HCT116 (cell line): Measurements from ENCODE around the gene WDR5. TPM values are rescaled to one million over a fixed set of nuclear protein-coding genes. Genes with fewer than 3 reads are reported as not detected.

Experiments
- ATAC-seq: fragments of 200-7000 bp; cut with Tn5 transposase; 2 replicates; pipeline ENCODE4 v1.9.1; 2020; ENCODE audit warnings: mild to moderate bottlenecking, moderate library complexity
- BruUV-seq: library from RNA; stranded (reverse); fragments of 400-500 nt; replicated peaks from 2 replicates; lab custom pipeline; 2021; lab: Mats Ljungman, UMichigan
- CTCF ChIA-PET: fragments of 300-600 bp; sonication (Branson Sonifier 250); formaldehyde crosslinking; loops from one replicate; lab custom pipeline; 2021; ENCODE audit warnings: antibody characterized with exemption; lab: Charles Lee
- POLR2A ChIA-PET: fragments of 300-600, 350-600 bp; sonication (Branson Sonifier 250); formaldehyde crosslinking; loops from one replicate; lab custom pipeline; 2021; ENCODE audit warnings: antibody characterized with exemption; lab: Charles Lee
- RAD21 ChIA-PET, 2 experiments: fragments of 300-600 bp; sonication (Branson Sonifier 250); formaldehyde crosslinking; loops; one replicate each; lab custom pipeline; 2023; ENCODE audit warnings: low total read pairs in 2 of 2; ENCODE audit not compliant: uncharacterized antibody in 2 of 2, unreplicated experiment in 2 of 2, low non-redundant PET in 1 of 2; lab: Charles Lee
- DNase-seq: peaks from one replicate; pipeline ENCODE4 v3.0.0-alpha.2; 2010; ENCODE audit warnings: low read depth, low spot score
- H2AFZ ChIP-seq: fragments of 200-600 bp; shearing (Covaris generic), sonication (generic); 2 replicates; pipeline ENCODE4 v1.6.1; 2017; ENCODE audit warnings: low read depth, mixed run types, mixed read lengths, antibody characterized with exemption, low read length; ENCODE audit not compliant: poor library complexity, severe bottlenecking
- H3K27ac ChIP-seq: 2 replicates; pipeline ENCODE4 v1.5.1; 2012; ENCODE audit warnings: low read depth, low read length
- H3K27me3 ChIP-seq: fragments of 200-600 bp; sonication (generic); 2 replicates; pipeline ENCODE4 v1.6.1; 2016; ENCODE audit warnings: mixed run types, low read length, mixed read lengths; ENCODE audit not compliant: insufficient read depth
- H3K36me3 ChIP-seq, 2 experiments: fragments of 200-500 bp in 1 of 2; fragments of 200-600 bp in 1 of 2; sonication (Bioruptor generic) in 1 of 2; sonication (generic) in 1 of 2; 2 replicates each; pipeline versions ENCODE4 v1.5.1 to v1.6.1; 2014 to 2016; ENCODE audit warnings: low read length in 2 of 2, inconsistent platforms in 1 of 2, mixed read lengths in 1 of 2, mixed run types in 1 of 2; ENCODE audit not compliant: insufficient read depth in 2 of 2, control insufficient read depth in 1 of 2
- H3K4me1 ChIP-seq, 2 experiments: fragments of 200-600 bp in 1 of 2; sonication (generic) in 1 of 2; 2 replicates each; pipeline versions ENCODE4 v1.5.1 to v1.6.1; 2012 to 2017; ENCODE audit warnings: low read length in 2 of 2, inconsistent platforms in 1 of 2, mild to moderate bottlenecking in 1 of 2, mixed read lengths in 1 of 2, mixed run types in 1 of 2, moderate library complexity in 1 of 2; ENCODE audit not compliant: insufficient read depth in 2 of 2, control insufficient read depth in 1 of 2
- H3K4me2 ChIP-seq: fragments of 200-600 bp; sonication (generic); 2 replicates; pipeline ENCODE4 v1.6.1; 2017; ENCODE audit warnings: mixed run types, low read length, mixed read lengths
- H3K4me3 ChIP-seq, 2 experiments: fragments of 200-600 bp in 1 of 2; sonication (generic) in 1 of 2; replicated peaks in 1 of 2; 2 replicates each; pipeline ENCODE4 v1.5.1; 2011 to 2016; ENCODE audit warnings: low read length in 2 of 2, control low read depth in 1 of 2, low read depth in 1 of 2, mild to moderate bottlenecking in 1 of 2, mixed read lengths in 1 of 2, mixed run types in 1 of 2
- H3K79me2 ChIP-seq: fragments of 200-600 bp; sonication (generic); 2 replicates; pipeline ENCODE4 v1.6.1; 2017; ENCODE audit warnings: mild to moderate bottlenecking, mixed run types, low read length, moderate library complexity, mixed read lengths; ENCODE audit not compliant: insufficient read depth
- H3K9ac ChIP-seq: fragments of 200-600 bp; sonication (generic); 2 replicates; pipeline ENCODE4 v1.6.1; 2016; ENCODE audit warnings: low read length, mixed read lengths
- H3K9me2 ChIP-seq: fragments of 200-600 bp; sonication (generic), shearing (Covaris generic); 2 replicates; pipeline ENCODE4 v1.6.1; 2017; ENCODE audit warnings: mixed run types, mild to moderate bottlenecking, moderate library complexity; ENCODE audit not compliant: insufficient read depth
- H3K9me3 ChIP-seq, 2 experiments: fragments of 200-500 bp in 1 of 2; fragments of 200-600 bp in 1 of 2; sonication (Bioruptor generic) in 1 of 2; sonication (generic) in 1 of 2; 2 replicates each; pipeline ENCODE4 v1.6.1; 2014 to 2017; ENCODE audit warnings: low read length in 2 of 2, mixed read lengths in 2 of 2, inconsistent platforms in 1 of 2, low read depth in 1 of 2, mild to moderate bottlenecking in 1 of 2, mixed run types in 1 of 2, moderate library complexity in 1 of 2; ENCODE audit not compliant: control insufficient read depth in 1 of 2, insufficient read depth in 1 of 2
- H4K20me1 ChIP-seq: fragments of 200-600 bp; sonication (generic), shearing (Covaris generic); 2 replicates; pipeline ENCODE4 v1.6.1; 2017; ENCODE audit warnings: mixed run types, mild to moderate bottlenecking, moderate library complexity; ENCODE audit not compliant: insufficient read depth
- CTCF ChIP-seq, 3 experiments: fragments of 200-600 bp in 1 of 3; sonication (generic) in 1 of 3; IDR thresholded peaks in 2 of 3; conservative IDR thresholded peaks in 1 of 3; 2 replicates each; pipeline ENCODE4 v1.5.1; 2012 to 2017; ENCODE audit warnings: low read depth in 2 of 3, low read length in 2 of 3, antibody characterized with exemption in 1 of 3, borderline replicate concordance in 1 of 3, control low read depth in 1 of 3, mild to moderate bottlenecking in 1 of 3, mixed read lengths in 1 of 3, mixed run types in 1 of 3, moderate library complexity in 1 of 3; ENCODE audit not compliant: insufficient read depth in 1 of 3
- EGR1 ChIP-seq: IDR thresholded peaks from 2 replicates; pipeline ENCODE4 v1.6.1; 2012; ENCODE audit warnings: low read depth
- MAX ChIP-seq: IDR thresholded peaks from 2 replicates; pipeline ENCODE4 v1.6.1; 2012
- POLR2A ChIP-seq: IDR thresholded peaks from 2 replicates; pipeline ENCODE4 v1.7.0; 2011; ENCODE audit warnings: borderline replicate concordance; ENCODE audit not compliant: insufficient read depth, insufficient read length; ENCODE audit errors: extremely low read depth
- SRF ChIP-seq: IDR thresholded peaks from 2 replicates; pipeline ENCODE4 v1.6.1; 2012; ENCODE audit warnings: low read depth
- ZFX ChIP-seq: fragments of 450-650 bp; IDR thresholded peaks from 2 replicates; pipeline ENCODE4 v1.6.1; 2017
- intact Hi-C: fragments of 100-400 bp; cut with micrococcal nuclease; formaldehyde crosslinking; loops from 2 replicates; pipeline ENCODE4 v1.10.0; 2022
- total RNA-seq: library from RNA; stranded (reverse); gene quantifications from one replicate; pipeline ENCODE4 v1.2.1, GENCODE V29; 2021; ENCODE audit not compliant: unreplicated experiment
- TF ChIP-seq, protein P1 (sequence below): IDR thresholded peaks from 2 replicates; pipeline ENCODE4 v1.6.1; 2012; ENCODE audit warnings: low read depth

Gene WDR5
- total RNA-seq, 1 experiment from 2014 or later: 55.8 TPM

GRCh38 chr9:134192311-134192950 is 56.5 kb downstream of the WDR5 start:
- Histone ChIP-seq H3K27ac (no peak overlapping the region), H4K20me1 (no peaks in the 10 kb centered on the region), H3K4me3 (no peak overlapping the region), H3K9me3 (no peaks in the 10 kb centered on the region), H3K9ac (no peak overlapping the region), H3K4me1 (no peaks in the 10 kb centered on the region), H2AFZ (no peak overlapping the region), H3K4me2 (no peak overlapping the region), H3K27me3 (no peaks in the 10 kb centered on the region), H3K9me2 (no peaks in the 10 kb centered on the region), H3K79me2 (no peaks in the 10 kb centered on the region), H3K36me3 (no peaks in the 10 kb centered on the region)
- RAD21 ChIA-PET: no interaction called here
- POLR2A ChIA-PET: no interaction called here
- BruUV-seq: no TSS peak
- intact Hi-C loops: no loop called here
- TF ChIP-seq, protein P1, sequence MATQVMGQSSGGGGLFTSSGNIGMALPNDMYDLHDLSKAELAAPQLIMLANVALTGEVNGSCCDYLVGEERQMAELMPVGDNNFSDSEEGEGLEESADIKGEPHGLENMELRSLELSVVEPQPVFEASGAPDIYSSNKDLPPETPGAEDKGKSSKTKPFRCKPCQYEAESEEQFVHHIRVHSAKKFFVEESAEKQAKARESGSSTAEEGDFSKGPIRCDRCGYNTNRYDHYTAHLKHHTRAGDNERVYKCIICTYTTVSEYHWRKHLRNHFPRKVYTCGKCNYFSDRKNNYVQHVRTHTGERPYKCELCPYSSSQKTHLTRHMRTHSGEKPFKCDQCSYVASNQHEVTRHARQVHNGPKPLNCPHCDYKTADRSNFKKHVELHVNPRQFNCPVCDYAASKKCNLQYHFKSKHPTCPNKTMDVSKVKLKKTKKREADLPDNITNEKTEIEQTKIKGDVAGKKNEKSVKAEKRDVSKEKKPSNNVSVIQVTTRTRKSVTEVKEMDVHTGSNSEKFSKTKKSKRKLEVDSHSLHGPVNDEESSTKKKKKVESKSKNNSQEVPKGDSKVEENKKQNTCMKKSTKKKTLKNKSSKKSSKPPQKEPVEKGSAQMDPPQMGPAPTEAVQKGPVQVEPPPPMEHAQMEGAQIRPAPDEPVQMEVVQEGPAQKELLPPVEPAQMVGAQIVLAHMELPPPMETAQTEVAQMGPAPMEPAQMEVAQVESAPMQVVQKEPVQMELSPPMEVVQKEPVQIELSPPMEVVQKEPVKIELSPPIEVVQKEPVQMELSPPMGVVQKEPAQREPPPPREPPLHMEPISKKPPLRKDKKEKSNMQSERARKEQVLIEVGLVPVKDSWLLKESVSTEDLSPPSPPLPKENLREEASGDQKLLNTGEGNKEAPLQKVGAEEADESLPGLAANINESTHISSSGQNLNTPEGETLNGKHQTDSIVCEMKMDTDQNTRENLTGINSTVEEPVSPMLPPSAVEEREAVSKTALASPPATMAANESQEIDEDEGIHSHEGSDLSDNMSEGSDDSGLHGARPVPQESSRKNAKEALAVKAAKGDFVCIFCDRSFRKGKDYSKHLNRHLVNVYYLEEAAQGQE: no peak
- TF ChIP-seq EGR1 (no peak), CTCF (IDR thresholded peaks at IDR 0.05 in 2 of 3, conservative IDR thresholded peaks at IDR 0.05 in 1 of 3; ENCODE audit: borderline replicate concordance in 1 of 3, insufficient read depth in 1 of 3, low read depth in 2 of 3, low read length in 2 of 3) (no peak), POLR2A (no peak), SRF (no peak), MAX (no peak), ZFX (no peak)
- CTCF ChIA-PET: no interaction called here
- ATAC-seq (no peak), DNase-seq (no peak)
